Hepatocyte (in vitro differentiated cells): Measurements from ENCODE around the gene MEIS2. TPM values are rescaled to one million over a fixed set of nuclear protein-coding genes. Genes with fewer than 3 reads are reported as not detected.

Experiments used
- DNase-seq: peaks from one replicate; pipeline ENCODE4 v3.0.0-alpha.2; 2016; ENCODE audit warnings: low spot score
- H2AFZ ChIP-seq: fragments of 200-600 bp; sonication (generic); 2 replicates; pipeline ENCODE4 v1.6.0; 2016; ENCODE audit warnings: antibody characterized with exemption, mild to moderate bottlenecking
- H3K27ac ChIP-seq: fragments of 200-600 bp; sonication (generic); 2 replicates; pipeline ENCODE4 v1.5.1; 2016; ENCODE audit warnings: mild to moderate bottlenecking
- H3K27me3 ChIP-seq: fragments of 200-600 bp; sonication (generic); 2 replicates; pipeline ENCODE4 v1.6.1; 2016
- H3K36me3 ChIP-seq: fragments of 200-600 bp; sonication (generic); replicated peaks from 2 replicates; pipeline ENCODE4 v1.5.1; 2016; ENCODE audit warnings: low read depth; ENCODE audit not compliant: insufficient read depth
- H3K4me1 ChIP-seq: fragments of 200-600 bp; sonication (generic); 2 replicates; pipeline ENCODE4 v1.5.1; 2016; ENCODE audit warnings: mild to moderate bottlenecking, moderate library complexity; ENCODE audit not compliant: insufficient read depth
- H3K4me2 ChIP-seq: fragments of 200-600 bp; sonication (generic); 2 replicates; pipeline ENCODE4 v1.6.0; 2016
- H3K4me3 ChIP-seq: fragments of 200-600 bp; sonication (generic); 2 replicates; pipeline ENCODE4 v1.5.1; 2016; ENCODE audit warnings: mild to moderate bottlenecking
- H3K79me2 ChIP-seq: fragments of 200-600 bp; sonication (generic); 2 replicates; pipeline ENCODE4 v1.6.0; 2017; ENCODE audit warnings: mild to moderate bottlenecking
- H3K9me2 ChIP-seq: fragments of 200-600 bp; sonication (generic); replicated peaks from 2 replicates; pipeline ENCODE4 v1.6.0; 2017; ENCODE audit warnings: mild to moderate bottlenecking; ENCODE audit not compliant: insufficient read depth
- H3K9me3 ChIP-seq: fragments of 200-600 bp; sonication (generic); 2 replicates; pipeline ENCODE4 v1.5.1; 2016; ENCODE audit warnings: low read depth, mild to moderate bottlenecking
- H4K20me1 ChIP-seq: fragments of 200-600 bp; sonication (generic); 2 replicates; pipeline ENCODE4 v1.6.0; 2016; ENCODE audit warnings: mild to moderate bottlenecking; ENCODE audit not compliant: insufficient read depth, poor library complexity, severe bottlenecking
- EZH2 ChIP-seq: fragments of 200-600 bp; sonication (generic); IDR thresholded peaks from 2 replicates; pipeline ENCODE4 v1.6.1; 2016; ENCODE audit warnings: antibody characterized with exemption, mild to moderate bottlenecking, borderline replicate concordance
- EZH2phosphoT487 ChIP-seq: fragments of 200-600 bp; sonication (generic); IDR thresholded peaks from one replicate; pipeline ENCODE4 v1.6.1; 2018; ENCODE audit warnings: antibody characterized with exemption, mild to moderate bottlenecking, low read depth, moderate library complexity; ENCODE audit not compliant: unreplicated experiment, severe bottlenecking
- WGBS: methylation state at CpG from one replicate; pipeline ENCODE4 v1.1.6; 2016; ENCODE audit warnings: low lambda C conversion rate; ENCODE audit errors: missing lambda C conversion rate; 5-methylcytosine and 5-hydroxymethylcytosine counted together
- polyA plus RNA-seq: library from polyadenylated mRNA; unstranded; fragments of >200 nt; fragmentation: Nextera tagmentation; extraction: Ambion mirVana; gene quantifications from 2 replicates; pipeline ENCODE4 v1.2.1, GENCODE V29; 2016
- total RNA-seq: library from RNA; depleted of rRNA; stranded (reverse); fragments of >200 nt; gene quantifications from 2 replicates; pipeline ENCODE4 v1.2.3, GENCODE V29; 2014
- TF ChIP-seq, protein P1 (sequence below): fragments of 200-600 bp; sonication (generic); IDR thresholded peaks from 2 replicates; pipeline ENCODE4 v1.5.1; 2016; ENCODE audit warnings: antibody characterized with exemption, mild to moderate bottlenecking; ENCODE audit not compliant: poor library complexity

MEIS2 gene
- total and polyA plus RNA-seq, 2 experiments from 2014 or later, result 20.6 to 33.5 TPM

DNA sequence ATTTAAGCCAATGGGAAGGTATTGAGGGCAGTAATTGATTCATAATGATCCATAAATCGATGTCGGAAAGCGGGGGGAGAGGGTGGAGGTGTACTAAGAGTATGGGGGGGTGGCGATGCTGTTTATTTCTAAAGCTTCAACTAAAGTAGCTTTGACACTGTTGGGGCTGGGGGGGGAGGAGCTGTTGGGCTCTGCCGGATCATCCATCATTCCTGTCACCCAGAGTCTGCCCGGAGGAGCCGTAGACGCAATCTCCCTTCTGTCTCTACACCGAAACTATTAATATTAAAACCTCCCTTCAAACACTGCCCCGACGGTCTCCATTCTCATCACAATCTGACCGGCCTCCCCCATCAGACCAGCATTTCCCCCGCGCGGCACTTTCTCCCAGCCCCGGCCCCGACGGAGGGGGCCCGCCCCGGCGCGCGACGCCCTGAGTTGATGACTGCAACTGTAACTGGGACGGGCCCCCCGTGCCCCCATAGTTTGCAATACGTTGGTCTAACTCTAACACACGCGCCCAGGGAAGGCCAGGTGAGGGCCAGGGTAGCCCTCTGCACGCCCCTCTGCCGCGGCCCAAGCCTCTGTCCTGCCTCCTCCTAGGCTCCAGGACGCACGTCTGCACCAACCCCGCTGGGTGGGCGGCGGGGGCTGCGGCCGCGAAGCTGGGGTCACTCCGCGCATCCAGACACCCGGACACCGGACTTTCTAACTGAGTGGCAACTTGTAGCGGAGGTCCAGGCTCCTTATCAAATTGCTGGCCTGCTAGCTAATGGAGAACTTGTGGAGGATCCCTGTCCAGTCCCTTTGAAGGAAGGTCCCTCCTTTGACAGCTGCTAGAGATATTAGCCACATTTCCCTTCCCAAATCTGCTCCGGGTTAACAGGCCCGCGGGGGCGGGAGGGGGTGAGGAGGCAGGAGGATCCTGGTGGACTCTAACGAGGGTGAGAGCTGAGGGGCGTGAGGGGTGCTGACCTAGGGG, 212.0 kb downstream of the MEIS2 start:
- peak overlapping the region; percentile 73 for H3K4me2 ChIP-seq
- H3K79me2 ChIP-seq, result no peaks in the 10 kb centered on the region
- no peaks in the 10 kb centered on the region for H4K20me1 ChIP-seq
- no peaks in the 10 kb centered on the region for H3K4me1 ChIP-seq
- TF ChIP-seq EZH2 (peak; percentile 69), EZH2phosphoT487 (peak; percentile 1)
- TF ChIP-seq, protein P1, sequence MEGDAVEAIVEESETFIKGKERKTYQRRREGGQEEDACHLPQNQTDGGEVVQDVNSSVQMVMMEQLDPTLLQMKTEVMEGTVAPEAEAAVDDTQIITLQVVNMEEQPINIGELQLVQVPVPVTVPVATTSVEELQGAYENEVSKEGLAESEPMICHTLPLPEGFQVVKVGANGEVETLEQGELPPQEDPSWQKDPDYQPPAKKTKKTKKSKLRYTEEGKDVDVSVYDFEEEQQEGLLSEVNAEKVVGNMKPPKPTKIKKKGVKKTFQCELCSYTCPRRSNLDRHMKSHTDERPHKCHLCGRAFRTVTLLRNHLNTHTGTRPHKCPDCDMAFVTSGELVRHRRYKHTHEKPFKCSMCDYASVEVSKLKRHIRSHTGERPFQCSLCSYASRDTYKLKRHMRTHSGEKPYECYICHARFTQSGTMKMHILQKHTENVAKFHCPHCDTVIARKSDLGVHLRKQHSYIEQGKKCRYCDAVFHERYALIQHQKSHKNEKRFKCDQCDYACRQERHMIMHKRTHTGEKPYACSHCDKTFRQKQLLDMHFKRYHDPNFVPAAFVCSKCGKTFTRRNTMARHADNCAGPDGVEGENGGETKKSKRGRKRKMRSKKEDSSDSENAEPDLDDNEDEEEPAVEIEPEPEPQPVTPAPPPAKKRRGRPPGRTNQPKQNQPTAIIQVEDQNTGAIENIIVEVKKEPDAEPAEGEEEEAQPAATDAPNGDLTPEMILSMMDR, result no peak
- peak overlapping the region; percentile 37 for H3K27ac ChIP-seq
- H3K4me3 ChIP-seq, result peak overlapping the region; percentile 3
- no peak overlapping the region for H2AFZ ChIP-seq
- H3K36me3 ChIP-seq, result no peaks in the 10 kb centered on the region
- no peaks in the 10 kb centered on the region for H3K9me2 ChIP-seq
- H3K9me3 ChIP-seq, result no peaks in the 10 kb centered on the region
- WGBS, result 6% methylated on average over 46 of the region's 51 CpGs
- H3K27me3 ChIP-seq, result peaks cover 64% of the 10 kb centered on the region
- no peak for DNase-seq

- peaks cover 73% of the 10 kb centered on the region for H3K27me3 ChIP-seq
- H2AFZ ChIP-seq, result peak overlapping the region; percentile 13
- no peaks in the 10 kb centered on the region for H3K79me2 ChIP-seq
- H3K9me2 ChIP-seq, result no peaks in the 10 kb centered on the region
- TF ChIP-seq EZH2, result peak; percentile 62
- TF ChIP-seq EZH2phosphoT487, result peak; percentile 63
- TF ChIP-seq, protein P1, result no peak
- H3K27ac ChIP-seq, result peak overlapping the region; percentile 37
- H4K20me1 ChIP-seq, result no peaks in the 10 kb centered on the region
- H3K4me2 ChIP-seq, result peak overlapping the region; percentile 73
- H3K9me3 ChIP-seq, result no peaks in the 10 kb centered on the region
- peak; percentile 30 for DNase-seq
- WGBS, result 4% methylated on average over 21 of the region's 35 CpGs
- peak overlapping the region; percentile 3 for H3K4me3 ChIP-seq
- H3K4me1 ChIP-seq, result no peaks in the 10 kb centered on the region
- no peaks in the 10 kb centered on the region for H3K36me3 ChIP-seq
Measured at GRCh38 chr15:36887214-36887961, 213.0 kb downstream of the MEIS2 start.

- Histone ChIP-seq H3K9me2 (no peaks in the 10 kb centered on the region), H3K27me3 (peaks cover 80% of the 10 kb centered on the region), H3K4me1 (no peaks in the 10 kb centered on the region), H3K4me2 (peak overlapping the region; percentile 73), H3K36me3 (no peaks in the 10 kb centered on the region), H3K79me2 (no peaks in the 10 kb centered on the region), H2AFZ (peak overlapping the region; percentile 13), H4K20me1 (no peaks in the 10 kb centered on the region), H3K4me3 (no peak overlapping the region), H3K9me3 (no peaks in the 10 kb centered on the region), H3K27ac (peak overlapping the region; percentile 37)
- TF ChIP-seq EZH2 (peak; percentile 31), EZH2phosphoT487 (no peak)
- whole genome bisulfite sequencing, result 13% methylated on average over 7 of the region's 8 CpGs
- no peak for DNase-seq
Measured at GRCh38 chr15:36886701-36887100, 213.6 kb downstream of the MEIS2 start.
